K562 (cell line): ENCODE data around the gene NFATC4. TPM values are rescaled to one million over a fixed set of nuclear protein-coding genes. Genes with fewer than 3 reads are reported as not detected.

ENCODE experiments used
- ATAC-seq: fragments of 200-7000 bp; cut with Tn5 transposase; 3 replicates; pipeline ENCODE4 v1.9.1; 2020; ENCODE audit warnings: moderate library complexity
- BruUV-seq: library from RNA; stranded (reverse); fragments of 400-500 nt; replicated peaks from 2 replicates; lab custom pipeline; 2021; lab: Mats Ljungman, UMichigan
- CTCF ChIA-PET: fragments of 300-600 bp; formaldehyde crosslinking; extraction: SDS; loops from one replicate; lab custom pipeline; 2021; ENCODE audit warnings: low intra/inter-chr PET ratio; lab: Yijun Ruan, JAX
- POLR2A ChIA-PET: fragments of 300-600, 350-650 bp; sonication (Branson Sonifier 250); formaldehyde crosslinking; extraction: SDS; loops from one replicate; lab custom pipeline; 2021; ENCODE audit warnings: antibody characterized with exemption, inconsistent platforms; lab: Yijun Ruan, JAX
- DNase-seq, 4 experiments: peaks; one replicate each; pipeline versions ENCODE4 v3.0.0 to v3.0.0-alpha.2; 2011 to 2018; ENCODE audit warnings: low spot score in 3 of 4, mixed read lengths in 3 of 4; ENCODE audit errors: extremely low read depth in 1 of 4
- FAIRE-seq: peaks from 2 replicates; lab custom pipeline; 2011; peaks lifted over from hg19 to GRCh38; lab: Jason Lieb, UNC
- H2AFZ ChIP-seq: 2 replicates; pipeline ENCODE4 v1.6.0; 2011; ENCODE audit warnings: low read depth, low read length, control low read depth, inconsistent platforms
- H3K27ac ChIP-seq: fragments of 200-600 bp; 3 replicates; pipeline ENCODE4 v1.8.0; 2011; ENCODE audit warnings: low read depth, mild to moderate bottlenecking, control low read depth, inconsistent platforms, low read length, moderate library complexity, mixed read lengths; ENCODE audit errors: extremely low read depth
- H3K27me3 ChIP-seq, 2 experiments: fragments of 300-600 bp in 1 of 2; 2 replicates in 1 of 2; 3 replicates in 1 of 2; pipeline versions ENCODE4 v1.6.0 to v1.8.0; 2011; ENCODE audit warnings: inconsistent platforms in 2 of 2, low read length in 2 of 2, mild to moderate bottlenecking in 1 of 2, mixed read lengths in 1 of 2, moderate library complexity in 1 of 2; ENCODE audit not compliant: control insufficient read depth in 2 of 2, insufficient read depth in 2 of 2
- H3K36me3 ChIP-seq: fragments of 300-600 bp; 3 replicates; pipeline ENCODE4 v1.8.0; 2011; ENCODE audit warnings: mild to moderate bottlenecking, low read length, inconsistent platforms; ENCODE audit not compliant: control insufficient read depth, insufficient read depth
- H3K4me1 ChIP-seq, 2 experiments: fragments of 200-600 bp in 1 of 2; replicated peaks in 1 of 2; 2 replicates in 1 of 2; 3 replicates in 1 of 2; pipeline versions ENCODE4 v1.5.1 to v1.8.0; 2011; ENCODE audit warnings: inconsistent platforms in 2 of 2, low read length in 2 of 2, mild to moderate bottlenecking in 1 of 2, mixed read lengths in 1 of 2, moderate library complexity in 1 of 2; ENCODE audit not compliant: control insufficient read depth in 2 of 2, insufficient read depth in 2 of 2
- H3K4me2 ChIP-seq: 2 replicates; pipeline ENCODE4 v1.6.1; 2011; ENCODE audit warnings: low read length, control low read depth, inconsistent platforms, mixed read lengths; ENCODE audit not compliant: insufficient read depth
- H3K4me3 ChIP-seq: fragments of 200-600 bp; sonication (generic), shearing (Covaris generic); 2 replicates; pipeline ENCODE4 v1.5.1; 2016; ENCODE audit warnings: control low read depth, inconsistent platforms
- H3K79me2 ChIP-seq: fragments of 200-600 bp; 3 replicates; pipeline ENCODE4 v1.8.0; 2011; ENCODE audit warnings: low read length, inconsistent platforms; ENCODE audit not compliant: control insufficient read depth, insufficient read depth
- H3K9ac ChIP-seq, 2 experiments: 2 replicates each; pipeline versions ENCODE4 v1.6.0 to v1.6.1; 2011; ENCODE audit warnings: low read depth in 2 of 2, low read length in 2 of 2, control low read depth in 1 of 2, inconsistent platforms in 1 of 2, mild to moderate bottlenecking in 1 of 2, mixed read lengths in 1 of 2; ENCODE audit not compliant: insufficient read depth in 1 of 2
- H3K9me1 ChIP-seq: one replicate; pipeline ENCODE4 v1.6.0; 2011; ENCODE audit warnings: inconsistent platforms, mild to moderate bottlenecking, low read length, moderate library complexity; ENCODE audit not compliant: control insufficient read depth, insufficient read depth
- H3K9me3 ChIP-seq: replicated peaks from 2 replicates; pipeline ENCODE4 v1.5.1; 2011; ENCODE audit warnings: low read depth, low read length, inconsistent platforms; ENCODE audit not compliant: control insufficient read depth, insufficient read depth
- H4K20me1 ChIP-seq: replicated peaks from 2 replicates; pipeline ENCODE4 v1.6.1; 2011; ENCODE audit warnings: low read length, inconsistent platforms, mixed read lengths; ENCODE audit not compliant: control insufficient read depth, insufficient read depth
- CEBPB ChIP-seq: fragments of 450-650 bp; IDR thresholded peaks from 2 replicates; pipeline ENCODE4 v1.6.1; 2016; ENCODE audit warnings: missing genetic modification characterization, missing compliant biosample characterization
- EGR1 ChIP-seq: fragments of 450-650 bp; conservative IDR thresholded peaks from 2 replicates; pipeline ENCODE4 v1.6.1; 2017; ENCODE audit warnings: mild to moderate bottlenecking
- HMGN3 ChIP-seq: IDR thresholded peaks from 2 replicates; pipeline ENCODE4 v1.6.1; 2011; ENCODE audit warnings: borderline replicate concordance, low read depth, mild to moderate bottlenecking, mixed read lengths, low read length; ENCODE audit not compliant: insufficient read length; ENCODE audit errors: extremely low read depth
- KAT7 ChIP-seq: sonication (generic); formaldehyde crosslinking; IDR thresholded peaks from 2 replicates; pipeline ENCODE4 v1.8.0; 2022; ENCODE audit warnings: missing genetic modification reagents, mild to moderate bottlenecking, borderline replicate concordance
- PREB ChIP-seq: sonication (generic); formaldehyde crosslinking; IDR thresholded peaks from 2 replicates; pipeline ENCODE4 v1.8.1; 2023; ENCODE audit warnings: mild to moderate bottlenecking, missing genetic modification reagents
- RAD21 ChIP-seq, 2 experiments: fragments of 250-450 bp in 1 of 2; fragments of 450-650 bp in 1 of 2; sonication (Bioruptor Pico) in 1 of 2; formaldehyde crosslinking in 1 of 2; IDR thresholded peaks in 1 of 2; conservative IDR thresholded peaks in 1 of 2; 2 replicates each; pipeline versions ENCODE4 v1.4.0 to v1.8.0; 2020 to 2022; ENCODE audit warnings: mild to moderate bottlenecking in 2 of 2, moderate library complexity in 1 of 2
- RBM17 ChIP-seq: fragments of 200-400 bp; formaldehyde crosslinking; IDR thresholded peaks from 2 replicates; pipeline ENCODE4 v1.6.1; 2017; ENCODE audit warnings: low read depth, mild to moderate bottlenecking, low read length, borderline replicate concordance
- SRF ChIP-seq, 2 experiments: fragments of 250-450, 450-650 bp in 1 of 2; sonication (Bioruptor Pico) in 1 of 2; sonication (generic) in 1 of 2; formaldehyde crosslinking; IDR thresholded peaks; 2 replicates each; pipeline versions ENCODE4 v1.5.0 to v1.5.1; 2020 to 2022; ENCODE audit warnings: mild to moderate bottlenecking in 1 of 2, missing genetic modification reagents in 1 of 2
- STAT6 ChIP-seq: sonication (generic); formaldehyde crosslinking; IDR thresholded peaks from 2 replicates; pipeline ENCODE4 v1.8.1; 2023; ENCODE audit warnings: mild to moderate bottlenecking, missing genetic modification reagents
- THRAP3 ChIP-seq: fragments of 450-650 bp; IDR thresholded peaks from 2 replicates; pipeline ENCODE4 v1.6.1; 2016; ENCODE audit warnings: mild to moderate bottlenecking, inconsistent platforms, borderline replicate concordance
- YBX1 ChIP-seq: fragments of 450-650 bp; IDR thresholded peaks from 2 replicates; pipeline ENCODE4 v1.7.1; 2016; ENCODE audit warnings: mild to moderate bottlenecking
- ZNF41 ChIP-seq: fragments of 250-450 bp; sonication (Bioruptor Pico); conservative IDR thresholded peaks from 2 replicates; pipeline ENCODE4 v1.4.0; 2020; ENCODE audit warnings: mild to moderate bottlenecking
- WGBS: fragments of 100-300 bp; shearing (Covaris generic); methylation state at CpG from one replicate; pipeline ENCODE4 v1.1.6; 2016; ENCODE audit warnings: low coverage, mixed read lengths; ENCODE audit not compliant: insufficient coverage; ENCODE audit errors: missing lambda C conversion rate; 5-methylcytosine and 5-hydroxymethylcytosine counted together
- in situ Hi-C: fragments of 300-500 bp; cut with MboI; formaldehyde crosslinking; loops from 4 replicates; pipeline ENCODE4 v1.15.0; 2018; ENCODE audit warnings: inconsistent platforms, mixed read lengths
- intact Hi-C: fragments of 100-400 bp; cut with micrococcal nuclease; formaldehyde crosslinking; loops from 2 replicates; pipeline ENCODE4 v1.14.2; 2022
- polyA plus RNA-seq, 8 experiments: library from polyadenylated mRNA; depleted of rRNA in 4 of 8; stranded (reverse) in 5 of 8; unstranded in 3 of 8; fragments of >200 nt; fragmentation: Nextera tagmentation in 2 of 8; fragmentation: Illumina TruSeq in 1 of 8; extraction: Ambion mirVana in 2 of 8; extraction: Trizol in 1 of 8; gene quantifications; 2 replicates each; pipeline versions ENCODE4 v1.2.1 to v1.2.3, GENCODE V29; 2011 to 2014; ENCODE audit warnings: inconsistent platforms in 1 of 8, missing spikeins in 1 of 8
- total RNA-seq, 7 experiments: library from RNA; depleted of rRNA in 6 of 7; stranded (reverse); fragments of >200 nt in 6 of 7; fragmentation: Illumina TruSeq in 2 of 7; extraction: Trizol in 2 of 7; gene quantifications; 2 replicates each; pipeline versions ENCODE4 v1.2.1 to v1.2.3, GENCODE V29; 2011 to 2021; ENCODE audit warnings: low replicate concordance in 1 of 7
- TF ChIP-seq, protein P1 (sequence below): IDR thresholded peaks from 2 replicates; pipeline ENCODE4 v1.6.1; 2012; ENCODE audit warnings: low read depth, low read length, improper control_type of control experiment, borderline replicate concordance

Gene NFATC4
- total and polyA plus RNA-seq, 9 of the 15 experiments (the other 6 are each of a cell fraction or from before 2014, with no cell fraction given), result 0.25 to 3.8 (median 0.78) TPM; not detected in 1

- TF ChIP-seq HMGN3 (no peak), KAT7 (no peak), SRF (CRISPR knock-in tag; IDR thresholded peaks at IDR 0.05) (no peak), THRAP3 (no peak), EGR1 (no peak)
These were observed 42.0 kb downstream of the NFATC4 start (continued) for GRCh38 chr14:24409956-24410355.

DNA sequence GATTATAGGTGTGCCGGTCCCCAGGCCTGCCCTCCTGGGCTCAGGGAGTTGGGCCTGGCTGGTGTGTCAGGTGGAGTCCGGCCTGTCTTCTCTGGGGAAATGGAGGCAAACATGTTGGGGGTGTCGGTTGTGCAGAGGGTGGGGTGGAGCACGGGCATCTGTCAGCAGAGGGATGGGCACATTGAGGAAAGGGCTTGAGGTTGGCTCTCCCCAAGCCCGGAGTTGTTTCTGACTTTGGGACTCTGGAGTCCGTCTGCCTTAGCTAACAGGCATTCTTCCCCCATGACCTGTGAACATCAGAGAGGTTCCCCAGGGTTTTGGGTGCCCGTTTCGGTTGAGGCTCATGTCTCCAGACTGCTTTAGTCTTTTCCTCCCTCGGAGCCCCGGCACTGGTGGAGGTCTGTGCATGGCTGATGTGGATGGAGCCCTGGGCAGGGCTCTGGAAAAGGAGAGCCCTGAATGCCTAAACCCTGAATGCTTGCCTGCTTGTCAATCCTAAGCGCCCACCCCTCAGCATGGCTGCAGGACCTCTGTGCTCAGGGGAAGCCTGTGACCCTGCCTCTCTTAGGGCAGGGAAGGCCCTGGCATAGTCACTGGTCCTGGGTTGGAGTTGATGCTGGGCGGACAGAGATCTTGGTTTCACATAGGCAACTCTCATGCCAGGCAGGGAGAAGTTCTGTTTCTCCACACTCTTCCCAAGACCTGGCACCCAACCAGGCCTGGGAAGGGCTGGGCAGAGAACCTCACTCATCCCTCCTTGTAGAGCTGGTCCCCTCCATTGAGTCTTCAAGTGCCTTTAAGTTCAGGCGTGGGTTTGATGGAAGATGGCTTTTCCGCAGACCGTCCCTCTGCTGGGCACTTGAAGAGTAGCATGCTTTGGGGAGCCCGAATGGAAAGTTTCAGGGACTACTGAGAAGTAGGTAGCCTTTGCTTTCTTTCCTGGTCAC is 43.7 kb downstream of the NFATC4 start:
- CTCF ChIA-PET, result interaction anchor here (0.6 to 1.2 kb wide), 2 partner anchors 18 to 77 kb away, joined by 3 to 4 read pairs; partner anchors contain the start of genes ADCY4 and CBLN3
- Histone ChIP-seq H4K20me1 (no peaks in the 10 kb centered on the region), H3K9me3 (no peaks in the 10 kb centered on the region), H3K79me2 (no peaks in the 10 kb centered on the region), H3K36me3 (no peaks in the 10 kb centered on the region), H3K27me3 (peaks cover 0 to 8% of the 10 kb centered on the region in 2 experiments; a peak in 1 of 5 replicates), H2AFZ (no peak overlapping the region), H3K4me2 (no peak overlapping the region), H3K4me1 (peaks cover 4 to 30% of the 10 kb centered on the region in 2 experiments; a peak in 4 of 5 replicates), H3K9ac (no peak overlapping the region; a peak in 1 of 4 replicates), H3K27ac (no peak overlapping the region), H3K9me1 (no peaks in the 10 kb centered on the region), H3K4me3 (no peak overlapping the region)
- ATAC-seq (peak; percentile 83), DNase-seq (peak; percentile 52 to 68 (median 53)), FAIRE-seq (peak; percentile 94)
- WGBS, result 1% methylated on average over 11 of the region's 16 CpGs
- intact Hi-C loops (loop anchor here (1.0 kb wide), 1 partner anchor 79 kb away; no protein-coding TSS in a partner anchor), in situ Hi-C loops (no loop called here)
- BruUV-seq, result no TSS peak
- POLR2A ChIA-PET, result interaction anchor here (0.6 kb wide), 2 partner anchors 12 to 24 kb away, joined by 3 read pairs; no protein-coding TSS in a partner anchor
- no peak for TF ChIP-seq YBX1
- no peak for TF ChIP-seq PREB
- TF ChIP-seq STAT6, result no peak
- TF ChIP-seq RAD21 (CRISPR knock-in tag; conservative IDR thresholded peaks at IDR 0.05 in 1 of 2, IDR thresholded peaks at IDR 0.05 in 1 of 2), result peak; percentile 10 to 68; a peak in 2 of 4 replicates
- no peak for TF ChIP-seq CEBPB (tag)
- no peak for TF ChIP-seq RBM17
- no peak for TF ChIP-seq ZNF41 (CRISPR knock-in tag)
- TF ChIP-seq, protein P1, sequence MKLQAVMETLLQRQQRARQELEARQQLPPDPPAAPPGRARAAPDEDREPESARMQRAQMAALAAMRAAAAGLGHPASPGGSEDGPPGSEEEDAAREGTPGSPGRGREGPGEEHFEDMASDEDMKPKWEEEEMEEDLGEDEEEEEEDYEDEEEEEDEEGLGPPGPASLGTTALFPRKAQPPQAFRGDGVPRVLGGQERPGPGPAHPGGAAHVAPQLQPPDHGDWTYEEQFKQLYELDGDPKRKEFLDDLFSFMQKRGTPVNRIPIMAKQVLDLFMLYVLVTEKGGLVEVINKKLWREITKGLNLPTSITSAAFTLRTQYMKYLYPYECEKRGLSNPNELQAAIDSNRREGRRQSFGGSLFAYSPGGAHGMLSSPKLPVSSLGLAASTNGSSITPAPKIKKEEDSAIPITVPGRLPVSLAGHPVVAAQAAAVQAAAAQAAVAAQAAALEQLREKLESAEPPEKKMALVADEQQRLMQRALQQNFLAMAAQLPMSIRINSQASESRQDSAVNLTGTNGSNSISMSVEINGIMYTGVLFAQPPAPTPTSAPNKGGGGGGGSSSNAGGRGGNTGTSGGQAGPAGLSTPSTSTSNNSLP, result no peak
